GM13977 (cell line): Measurements from ENCODE around the gene ZRANB2.

Experiments
- DNase-seq: peaks from one replicate; pipeline ENCODE4 v3.0.0; 2012; ENCODE audit warnings: low spot score
- CTCF ChIP-seq: IDR thresholded peaks from 2 replicates; pipeline ENCODE4 v1.5.1; 2012; ENCODE audit warnings: mild to moderate bottlenecking, control low read depth; ENCODE audit not compliant: insufficient read depth; ENCODE audit errors: extremely low read depth, missing control alignments
- in situ Hi-C: fragments of 300-500 bp; cut with MboI; formaldehyde crosslinking; loops from one replicate; pipeline ENCODE4 v1.12.0; 2022; ENCODE audit warnings: low sequenced_read_pairs, low pct_unique_long_range_greater_than_20kb, mixed read lengths, inconsistent platforms; ENCODE audit not compliant: unreplicated experiment

The ZRANB2 gene

DNA sequence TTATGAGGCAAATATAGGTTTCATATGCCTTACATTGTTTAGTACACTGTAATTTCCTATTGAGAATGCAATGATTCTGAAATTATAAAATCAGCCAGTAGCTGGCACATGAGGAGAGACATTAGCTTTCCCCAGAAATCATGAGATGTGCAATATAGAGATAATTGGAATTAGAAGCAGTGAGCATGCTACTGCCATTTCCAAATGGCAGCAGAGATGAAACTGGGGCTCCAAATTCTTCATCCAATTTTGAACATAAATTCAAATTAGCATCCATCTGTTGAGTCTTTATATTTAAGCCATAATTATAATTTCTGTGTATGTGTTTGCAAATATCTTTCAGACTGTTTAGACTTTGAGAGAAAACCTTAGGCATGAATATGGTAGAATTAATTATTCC is 62.0 kb downstream of the ZRANB2 start:
- TF ChIP-seq CTCF: no peak
- no peak for DNase-seq
- in situ Hi-C loops: no loop called here

DNA sequence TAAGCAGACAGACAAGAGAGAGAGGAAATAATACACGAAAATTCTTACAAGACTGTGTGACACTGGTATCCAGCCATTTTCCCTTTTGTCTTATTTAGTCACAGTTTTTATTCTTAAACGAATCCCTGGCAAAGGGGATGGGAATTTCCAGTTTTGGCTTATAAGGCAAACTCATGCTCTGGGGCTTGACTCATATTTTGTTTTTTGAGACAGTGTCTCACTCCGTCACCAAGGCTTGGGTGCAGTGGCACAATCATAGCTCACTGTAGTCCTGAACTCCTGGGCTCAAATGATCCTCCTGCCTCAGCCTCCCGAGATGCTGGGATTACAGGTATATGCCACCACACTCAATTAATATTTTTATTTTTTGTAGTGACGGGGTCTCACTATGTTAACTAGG is 65.1 kb downstream of the ZRANB2 start:
- no peak for TF ChIP-seq CTCF
- DNase-seq: no peak
- in situ Hi-C loops: no loop called here

- TF ChIP-seq CTCF: no peak
- in situ Hi-C loops: no loop called here
- no peak for DNase-seq
Measured at GRCh38 chr1:71014178-71014579, 66.7 kb downstream of the ZRANB2 start.
